ENCODE results near the gene NINL.

The NINL gene

DNA sequence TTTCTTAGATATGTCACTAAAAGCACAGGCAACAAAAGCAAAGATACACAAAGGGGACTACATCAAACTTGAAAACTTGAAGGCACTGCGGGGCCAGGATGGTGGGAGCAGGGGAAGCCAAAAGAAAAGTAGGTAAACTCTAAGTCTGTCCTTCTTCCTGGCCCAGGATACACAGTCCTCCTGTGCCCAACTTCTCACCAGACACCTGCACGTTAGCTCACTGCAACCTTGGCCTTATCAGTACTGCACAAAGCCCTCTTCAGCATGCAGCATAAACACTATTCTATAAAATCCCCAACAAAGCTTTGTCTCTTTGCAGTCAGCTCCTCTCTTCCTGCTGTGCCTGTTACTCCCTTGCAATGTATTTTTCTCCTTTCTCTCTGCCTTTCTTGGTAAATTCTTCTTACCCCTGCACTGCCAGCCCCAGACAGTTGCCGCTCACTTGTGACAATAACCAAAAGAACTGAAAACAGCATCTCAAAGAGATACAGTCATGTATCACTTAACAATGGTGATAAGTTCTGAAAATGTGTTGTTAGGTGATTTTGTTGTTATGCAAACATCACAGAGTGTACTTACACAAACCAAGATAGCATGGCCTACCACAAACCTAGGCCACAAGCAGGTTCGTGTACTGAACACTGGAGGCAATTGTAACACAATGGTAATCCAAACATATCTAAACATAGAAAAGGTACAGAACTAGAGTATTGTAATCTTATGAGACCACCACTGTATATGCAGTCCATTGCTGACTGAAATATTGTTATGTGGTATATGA is 51.2 kb downstream of the NINL start:
- no peak for DNase-seq (ENCODE audit: low read depth, low spot score)

DNA sequence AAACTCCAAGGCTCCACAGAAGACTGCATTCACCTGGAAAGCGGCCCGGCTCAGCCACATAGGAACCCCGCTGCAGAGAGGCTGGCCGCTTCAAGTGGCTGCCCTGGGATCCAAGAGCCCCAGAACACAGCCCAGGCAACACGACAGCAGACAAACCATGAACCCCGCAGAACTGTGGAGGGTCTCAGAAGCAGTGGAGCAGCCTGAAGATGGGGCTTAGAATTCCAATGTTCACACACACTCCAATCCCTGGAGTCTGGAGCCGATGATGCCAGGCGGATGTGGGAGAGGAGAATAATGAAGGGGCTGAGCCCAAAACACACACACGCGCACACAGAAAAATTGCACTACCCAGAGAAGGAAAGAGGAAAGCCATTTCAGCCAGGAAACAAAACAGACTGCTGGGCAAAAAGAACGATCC is 52.4 kb downstream of the NINL start:
- no peak for DNase-seq (ENCODE audit: low read depth, low spot score)

DNA sequence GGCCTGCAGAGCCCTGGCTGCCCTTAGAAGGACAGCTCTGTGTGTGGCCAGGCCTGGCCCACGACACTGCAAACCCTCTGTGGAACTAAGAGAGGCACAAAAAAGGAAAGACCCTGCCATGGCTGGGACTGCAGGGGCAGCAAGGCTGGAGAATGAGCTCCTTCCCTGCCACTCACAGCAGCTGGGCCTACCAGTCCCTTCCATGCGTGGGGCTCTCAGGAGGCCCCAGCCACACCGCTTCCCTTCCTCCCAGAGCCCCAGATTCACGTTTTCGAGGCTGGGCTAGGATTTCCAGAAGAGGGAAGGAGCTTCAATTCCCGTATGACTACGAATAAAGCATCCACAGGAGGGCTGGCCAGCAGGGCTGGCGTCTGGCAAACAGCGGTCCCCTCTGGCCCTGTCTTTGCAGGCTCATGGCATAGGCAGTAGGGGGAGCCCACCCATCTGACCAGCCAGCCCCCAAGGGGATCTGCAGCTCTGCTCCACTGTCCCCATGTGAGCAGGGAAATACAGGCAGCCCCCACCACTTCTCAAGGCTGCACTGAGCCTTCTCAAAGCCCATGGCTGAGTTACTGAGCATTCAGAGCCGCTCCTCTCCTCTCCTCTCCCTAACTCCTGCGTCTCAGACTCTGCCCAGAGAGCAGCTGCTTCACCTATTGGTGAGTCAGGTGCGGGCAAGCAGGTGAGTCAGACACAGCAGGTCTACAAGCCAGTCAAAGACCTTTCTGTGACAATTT is 53.1 kb downstream of the NINL start:
- DNase-seq (ENCODE audit: low read depth, low spot score) = no peak

DNA sequence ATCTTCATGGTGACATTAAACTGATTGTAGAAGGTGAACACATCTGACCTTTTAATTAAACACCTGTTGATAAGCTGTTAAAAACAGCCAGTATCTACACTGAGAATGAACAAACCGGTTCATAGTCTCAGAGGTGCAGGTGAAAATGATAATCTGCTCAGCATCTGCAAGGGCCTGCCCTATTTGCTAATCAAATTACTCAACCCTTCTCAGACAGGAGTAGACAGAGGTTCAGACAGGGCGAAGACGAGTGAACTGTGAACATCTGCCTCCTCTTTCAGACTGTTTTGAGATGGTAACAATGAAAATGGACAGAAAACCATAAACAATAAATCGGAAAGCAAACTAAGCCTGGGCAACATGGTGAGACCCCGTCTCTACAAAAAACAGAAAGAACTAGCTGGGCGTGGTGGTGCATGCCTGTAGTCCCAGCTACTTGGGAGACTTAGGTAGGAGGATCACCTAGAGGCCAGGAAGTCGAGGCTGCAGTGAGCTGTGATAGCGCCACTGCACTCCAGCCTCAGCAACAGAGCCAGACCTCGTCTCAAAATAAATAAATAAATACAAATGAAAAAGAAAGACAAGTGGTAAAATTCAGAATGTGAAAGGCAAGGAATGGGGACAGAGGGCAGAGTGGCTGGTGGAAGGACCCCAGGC is 55.9 kb downstream of the NINL start:
- no peak for DNase-seq (ENCODE audit: low read depth, low spot score)

DNA sequence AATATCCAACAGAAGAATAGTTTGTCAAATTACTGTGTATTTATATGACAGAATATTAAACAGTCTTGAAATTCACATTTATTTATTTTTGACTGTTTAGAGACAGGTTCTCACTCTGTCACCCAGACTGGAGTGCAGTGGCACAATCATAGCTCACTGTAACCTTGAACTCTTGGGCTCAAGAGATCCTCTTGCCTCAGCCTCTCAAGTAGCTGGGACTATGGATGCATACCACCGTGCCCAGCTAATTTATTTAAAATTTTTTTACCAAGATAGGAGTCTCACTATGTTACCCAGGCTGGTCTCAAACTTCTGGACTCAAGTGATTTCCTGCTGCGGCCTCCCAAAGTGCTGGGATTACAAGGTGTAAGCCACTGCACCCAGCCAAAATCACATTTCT is 57.4 kb downstream of the NINL start:
- no peak for DNase-seq (ENCODE audit: low read depth, low spot score)

DNA sequence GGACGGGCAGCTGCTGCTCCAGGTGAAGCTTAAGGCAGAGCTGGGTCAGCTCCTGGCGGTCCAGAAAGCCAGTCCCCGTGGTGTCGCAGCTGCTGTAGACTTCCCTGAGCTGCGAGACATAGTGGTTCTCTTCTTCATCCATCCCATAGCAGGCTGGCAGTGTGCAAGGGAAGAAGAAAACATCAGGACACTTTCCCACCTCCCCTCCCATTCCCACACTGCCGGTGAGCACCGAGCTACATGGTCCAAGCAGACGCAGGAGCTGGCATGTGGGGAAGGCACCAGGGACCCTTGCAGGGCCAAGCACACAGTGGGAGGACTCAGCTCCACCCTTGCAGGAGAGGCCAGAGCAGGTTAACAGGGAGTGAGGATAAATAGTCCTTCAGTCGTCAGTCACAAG is 58.9 kb downstream of the NINL start:
- DNase-seq (ENCODE audit: low read depth, low spot score) = no peak

DNA sequence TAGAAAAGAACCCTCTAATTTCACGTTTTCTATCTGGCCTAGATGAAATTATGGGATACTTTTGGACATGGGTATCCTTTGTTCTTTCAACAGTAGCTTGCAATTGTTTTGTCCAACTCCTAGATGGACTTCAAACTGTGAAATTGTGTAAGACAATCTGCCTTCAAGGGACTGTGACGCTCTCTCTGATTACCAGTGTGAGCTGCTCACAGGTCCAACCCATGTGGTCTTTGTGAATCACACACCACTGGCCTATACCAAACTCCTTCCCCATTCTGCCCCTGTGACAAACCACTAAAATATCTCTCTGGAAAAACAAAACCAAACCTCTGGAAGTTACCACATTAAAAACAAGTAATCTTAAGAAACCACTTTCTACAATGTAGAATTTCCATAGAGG is 59.5 kb downstream of the NINL start:
- DNase-seq (ENCODE audit: low read depth, low spot score) = no peak

DNA sequence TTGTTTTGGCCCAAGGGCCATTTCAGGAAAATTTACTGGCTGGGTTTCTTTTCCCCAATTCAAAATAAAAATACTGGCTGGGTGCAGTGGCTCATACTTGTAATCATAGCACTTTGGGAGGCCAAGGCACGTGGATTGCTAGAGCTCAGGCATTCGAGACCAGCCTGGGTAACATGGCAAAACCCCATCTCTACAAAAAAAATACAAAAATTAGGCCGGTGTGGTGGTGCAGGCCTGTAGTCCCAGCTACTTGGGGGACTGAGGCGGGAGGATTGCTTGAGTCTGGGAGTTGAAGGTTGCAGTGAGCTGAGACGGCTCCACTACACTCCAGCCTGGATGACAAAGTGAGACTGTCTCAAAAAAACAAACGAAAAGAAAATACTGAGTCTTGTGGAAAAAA is 60.0 kb downstream of the NINL start:
- DNase-seq (ENCODE audit: low read depth, low spot score) = no peak

DNA sequence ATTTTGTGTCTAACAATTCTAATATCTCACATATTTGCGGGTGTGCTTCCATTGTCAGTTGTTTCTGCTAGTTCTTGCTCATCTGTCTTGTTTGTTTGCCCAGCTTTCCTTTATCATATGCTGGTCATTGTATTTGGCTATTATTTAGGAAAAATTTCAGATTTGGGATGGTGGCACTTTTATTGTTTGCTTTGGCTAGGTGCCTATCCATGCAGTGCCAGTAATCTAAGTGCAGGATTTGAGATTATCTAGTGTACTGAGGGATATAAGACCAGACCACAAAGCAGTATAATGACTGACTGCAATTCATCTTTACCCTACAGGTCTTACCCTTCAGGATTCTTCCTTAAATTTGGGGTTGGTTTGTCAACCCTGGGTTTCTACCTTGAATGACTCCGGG is 63.9 kb downstream of the NINL start:
- DNase-seq (ENCODE audit: low read depth, low spot score) = no peak

DNA sequence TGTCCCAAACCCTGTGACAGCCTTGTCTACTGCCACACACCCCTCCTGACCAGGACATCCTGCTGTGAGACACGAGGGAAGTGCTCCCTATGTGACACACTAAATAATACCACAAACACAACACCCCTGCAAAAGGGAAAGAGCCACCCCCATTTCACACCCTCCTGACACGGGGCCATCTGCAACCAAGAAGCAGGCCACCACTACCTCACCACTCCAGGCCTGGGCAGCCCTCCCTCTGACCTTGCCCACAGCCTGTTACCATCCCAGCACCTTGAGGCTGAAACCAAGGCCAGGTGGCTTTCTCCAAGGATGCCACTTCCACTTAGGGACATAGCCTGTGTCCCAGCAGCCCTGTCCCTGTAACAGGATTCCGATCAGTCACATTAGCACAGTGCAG is 68.2 kb downstream of the NINL start:
- no peak for DNase-seq (ENCODE audit: low read depth, low spot score)

DNA sequence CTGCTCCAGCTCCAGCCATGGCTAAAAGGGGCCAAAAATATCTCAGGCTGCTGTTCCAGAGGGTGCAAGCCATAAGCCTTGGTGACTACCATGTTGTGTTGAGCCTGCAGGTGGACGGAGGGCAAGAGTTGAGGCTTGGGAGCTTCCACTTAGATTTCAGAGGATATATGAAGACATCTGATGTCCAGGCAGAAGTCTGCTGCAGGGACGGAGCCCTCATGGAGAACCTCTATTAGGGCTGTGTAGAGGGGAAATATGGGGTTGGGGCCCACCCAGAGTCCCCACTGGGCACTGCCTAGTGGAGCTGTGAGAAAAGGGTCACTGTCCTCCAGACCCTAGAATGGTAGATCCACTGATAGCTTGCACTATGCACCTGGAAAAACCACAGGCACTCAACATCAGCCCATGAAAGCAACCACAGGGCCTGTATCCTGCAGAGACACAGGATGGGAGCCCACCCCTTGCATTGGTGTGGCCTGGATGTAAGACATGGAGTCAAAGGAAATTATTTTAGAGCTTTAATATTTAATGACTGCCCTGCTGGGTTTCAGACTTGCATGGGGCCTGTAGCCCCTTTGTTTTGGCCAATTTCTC is 70.5 kb downstream of the NINL start:
- DNase-seq (ENCODE audit: low read depth, low spot score) = no peak

DNA sequence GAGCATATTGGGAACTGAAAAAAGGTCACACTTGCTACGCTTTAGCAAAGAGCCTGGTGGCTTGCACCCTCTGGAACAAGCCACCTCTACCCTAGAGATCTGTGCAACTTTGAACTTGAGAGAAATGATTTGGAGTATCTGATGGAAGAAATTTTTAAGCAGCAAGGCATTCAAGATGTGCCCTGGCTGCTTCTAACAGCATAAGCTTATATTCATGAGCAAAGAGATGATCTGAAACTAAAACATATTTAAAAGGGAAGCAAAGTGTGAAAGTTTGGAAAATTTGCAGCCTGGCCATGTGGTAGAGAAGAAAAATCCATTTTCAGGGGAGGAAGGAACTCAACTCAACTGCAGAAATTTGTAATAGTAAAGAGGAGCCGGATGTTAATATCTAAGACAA is 71.1 kb downstream of the NINL start:
- no peak for DNase-seq (ENCODE audit: low read depth, low spot score)

DNA sequence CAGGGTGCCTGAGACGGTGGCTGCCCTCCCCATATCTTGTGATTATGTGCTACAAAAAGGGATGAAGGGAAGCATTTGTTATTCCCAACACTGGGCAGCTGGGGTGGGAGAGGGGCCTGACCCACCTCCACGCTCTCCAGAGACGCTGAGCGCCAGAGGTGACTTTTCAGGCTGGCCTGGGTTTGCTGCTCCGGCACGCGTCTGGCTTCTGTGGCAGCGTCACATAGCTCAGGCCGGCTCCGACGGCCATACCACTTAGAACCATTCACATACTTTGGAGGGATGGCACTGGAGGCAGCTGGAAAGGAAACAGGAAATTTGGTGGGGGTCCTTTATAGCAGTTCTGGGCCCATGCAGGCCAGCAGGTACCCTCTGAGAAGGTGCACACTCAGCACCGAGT is 72.6 kb downstream of the NINL start:
- DNase-seq (ENCODE audit: low read depth, low spot score) = no peak

DNA sequence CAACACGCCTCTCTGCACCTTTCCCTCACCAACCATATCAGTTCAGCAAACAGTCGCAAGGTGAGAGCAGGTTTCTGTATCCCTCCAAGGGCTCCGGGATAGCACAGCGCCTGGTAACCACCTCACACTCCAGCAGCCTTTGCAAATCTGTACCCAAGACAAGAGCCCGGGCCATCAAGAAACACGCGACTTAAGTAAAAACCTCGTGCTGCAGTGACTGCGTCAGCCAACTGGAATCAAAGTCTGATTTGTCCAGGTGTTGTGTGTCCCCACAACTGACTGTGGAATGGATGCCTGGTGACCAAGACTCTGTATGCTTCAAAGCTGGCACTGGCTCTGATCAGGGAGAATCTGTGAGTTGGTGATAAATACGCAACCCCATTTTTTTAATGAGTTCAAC is 74.1 kb downstream of the NINL start:
- DNase-seq (ENCODE audit: low read depth, low spot score) = no peak

DNA sequence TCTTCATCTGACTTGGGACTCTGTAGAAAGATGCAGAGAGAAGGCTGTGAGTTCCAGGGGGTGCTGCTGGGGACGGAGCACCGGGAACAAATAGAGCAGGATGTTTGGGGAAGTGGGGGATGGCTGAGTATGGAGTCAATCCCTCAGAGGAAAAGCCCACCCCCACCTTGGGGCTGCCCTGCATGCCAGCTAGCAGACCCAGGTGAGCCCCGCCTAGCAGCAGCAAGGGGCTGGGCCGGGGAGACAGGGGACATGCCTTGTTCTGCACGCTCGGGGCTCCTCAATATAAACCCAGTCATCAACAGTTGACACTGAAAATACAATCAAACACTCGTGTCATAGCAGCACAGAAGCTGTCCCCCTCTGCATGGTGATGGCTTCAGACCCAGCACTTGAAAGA is 74.6 kb downstream of the NINL start:
- DNase-seq (ENCODE audit: low read depth, low spot score) = no peak

DNA sequence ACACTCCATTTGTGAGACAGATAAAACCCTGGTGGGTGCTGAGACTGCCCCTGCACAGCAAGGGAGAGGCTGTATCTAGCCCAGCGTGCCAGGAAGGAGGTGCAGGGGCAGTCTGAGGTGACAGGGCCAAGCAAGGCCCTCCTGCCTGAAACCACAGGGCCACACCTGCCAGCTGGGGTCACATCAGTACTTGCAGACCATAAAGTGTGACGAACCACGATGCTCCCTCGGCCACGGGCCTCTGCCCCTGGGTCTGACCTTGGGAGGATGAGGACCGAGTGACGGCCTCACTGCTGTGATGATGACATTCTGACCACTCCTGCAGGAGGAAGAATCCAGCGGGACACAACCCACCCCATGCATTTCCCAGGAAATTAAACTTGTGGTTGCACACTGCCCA is 75.1 kb downstream of the NINL start:
- no peak for DNase-seq (ENCODE audit: low read depth, low spot score)

DNA sequence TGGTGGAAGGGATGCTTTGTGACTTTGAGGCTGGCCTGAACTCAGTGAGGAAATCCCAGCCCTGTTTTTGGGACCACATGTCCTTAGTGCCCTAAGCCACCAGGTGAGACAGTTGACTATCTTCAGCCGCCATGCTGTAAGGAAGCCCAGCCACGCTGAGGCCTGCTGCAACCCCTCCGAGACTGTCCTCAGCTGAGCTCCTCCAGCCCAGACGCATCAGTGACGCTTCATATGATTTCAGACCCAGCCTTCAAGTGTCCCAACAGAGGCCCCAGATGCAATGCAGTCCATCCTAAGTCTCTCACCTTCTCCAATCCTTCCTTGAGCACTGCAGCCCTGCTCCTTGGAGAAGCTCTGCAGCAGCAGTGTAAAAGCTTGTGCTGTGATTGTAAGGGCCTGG is 76.2 kb downstream of the NINL start:
- no peak for DNase-seq (ENCODE audit: low read depth, low spot score)

DNA sequence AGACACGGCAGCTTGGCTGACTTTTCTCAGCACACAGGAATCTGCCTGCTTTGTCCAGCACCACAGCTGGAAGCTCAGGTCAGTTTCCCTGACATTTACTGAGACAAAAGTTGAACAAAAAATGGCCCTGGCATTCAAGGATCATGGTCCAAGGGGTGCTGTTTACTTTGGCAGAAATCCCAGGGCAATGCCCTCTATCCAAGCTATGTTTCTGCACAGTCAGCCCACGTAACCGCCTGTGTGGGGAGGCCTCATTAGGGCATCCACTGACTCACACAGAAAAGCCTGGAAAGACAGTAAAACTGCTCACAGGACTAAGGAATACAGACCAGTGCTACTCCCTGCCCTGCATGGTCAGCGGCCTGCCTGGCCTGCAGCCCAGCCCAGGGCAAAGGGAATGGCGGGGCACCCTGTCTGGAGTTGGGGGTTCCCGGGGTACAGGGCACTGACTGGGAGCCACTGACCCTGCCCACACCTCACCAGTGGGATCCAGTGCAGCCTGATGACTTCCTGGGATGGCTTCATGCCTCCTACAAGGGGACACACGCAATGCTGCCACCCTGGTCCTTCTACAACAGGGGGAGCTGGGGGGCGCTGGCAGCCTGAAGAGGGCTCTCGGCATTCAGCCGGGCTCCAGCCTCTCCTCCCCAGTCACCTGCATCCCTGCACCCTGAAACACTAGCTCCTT is 77.1 kb downstream of the NINL start:
- no peak for DNase-seq (ENCODE audit: low read depth, low spot score)

DNA sequence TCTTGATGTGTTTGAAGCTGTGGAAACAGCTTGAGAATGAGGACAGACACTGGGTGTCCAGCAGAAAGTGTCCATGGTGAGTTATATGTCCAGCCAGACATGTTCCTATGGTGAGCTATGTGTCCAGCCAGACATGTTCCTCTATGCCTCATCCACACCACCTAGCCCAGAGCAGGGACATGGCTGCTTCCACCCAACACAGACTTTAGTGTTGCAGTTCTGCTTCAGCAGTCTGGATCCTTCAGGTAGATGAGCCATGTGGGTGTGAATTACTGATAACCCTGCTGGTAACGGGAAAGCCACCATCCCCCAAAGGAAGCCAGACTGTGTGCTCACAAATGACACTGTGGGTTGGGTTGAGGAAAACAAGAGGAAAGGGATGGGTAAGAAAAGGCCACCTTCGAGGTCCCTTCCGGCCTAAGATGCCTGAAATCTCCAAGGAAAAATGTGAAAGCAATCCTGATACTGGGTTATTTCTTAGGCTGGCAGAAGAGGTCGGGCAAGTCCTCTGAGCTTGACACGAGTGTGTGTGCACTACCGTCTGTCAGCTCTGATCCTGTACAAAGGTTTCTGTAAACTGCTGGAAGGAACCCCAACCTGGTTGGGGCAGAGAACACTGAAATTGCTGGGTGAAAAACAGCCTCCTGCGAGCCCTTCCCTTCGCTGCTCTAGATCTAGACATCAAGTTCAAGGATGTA is 77.8 kb downstream of the NINL start:
- no peak for DNase-seq (ENCODE audit: low read depth, low spot score)

DNA sequence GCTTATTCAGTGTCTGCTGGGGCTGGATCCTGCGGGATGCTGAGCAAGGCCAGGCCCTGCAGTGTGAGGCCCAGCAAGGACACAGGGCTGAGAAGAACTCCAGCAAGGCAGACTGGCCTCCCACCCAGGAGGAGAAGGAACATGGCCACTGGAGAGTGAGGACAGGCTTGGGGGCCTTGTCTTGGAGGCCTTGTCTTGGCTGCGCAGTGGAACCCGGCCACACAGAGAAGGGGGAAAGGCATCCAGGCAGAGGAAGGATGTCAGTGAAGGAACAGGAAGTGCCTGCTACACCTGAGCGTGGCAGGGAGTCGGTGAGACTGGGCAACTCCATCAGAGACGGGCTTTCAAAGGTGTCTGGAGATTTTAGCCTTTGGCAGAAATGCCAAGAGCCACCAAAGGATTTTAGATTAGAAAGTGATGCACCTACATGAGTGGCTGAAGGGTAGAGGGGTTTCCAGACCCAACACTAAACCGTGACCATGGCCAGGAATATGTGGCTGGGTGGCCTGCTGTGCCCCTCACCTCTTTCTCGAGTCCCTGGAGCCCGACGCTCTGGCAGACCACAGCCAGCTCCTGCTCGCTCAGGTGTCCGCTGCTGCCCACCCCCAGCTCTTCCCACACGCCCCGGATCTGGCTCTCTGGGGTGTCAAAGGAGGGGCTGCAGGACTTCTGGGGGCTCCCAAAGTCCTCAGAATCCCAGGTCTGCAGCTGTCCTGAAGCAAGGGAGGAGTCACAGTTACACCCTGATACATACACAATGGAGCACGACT is 80.8 kb downstream of the NINL start:
- no peak for DNase-seq (ENCODE audit: low read depth, low spot score)

DNA sequence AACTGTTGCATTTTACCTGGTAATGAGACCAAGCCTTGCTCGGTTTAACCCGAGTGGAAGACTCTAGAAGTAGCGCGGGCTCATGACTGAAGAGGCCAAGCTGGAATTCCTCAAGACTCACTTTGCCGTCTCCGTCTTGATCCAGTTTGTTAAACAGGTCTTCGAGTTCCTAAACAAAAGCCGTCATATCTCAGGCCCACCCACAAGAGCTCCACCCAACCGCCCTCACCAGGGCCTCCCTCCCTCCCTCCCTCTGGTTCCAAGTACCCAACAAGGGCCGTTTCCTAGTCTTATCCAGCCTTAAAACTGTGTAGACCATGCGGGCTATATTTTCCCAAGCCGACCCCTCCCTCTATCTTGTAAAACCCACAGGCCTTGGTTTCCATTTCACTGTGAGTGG is 81.4 kb downstream of the NINL start:
- DNase-seq (ENCODE audit: low read depth, low spot score) = no peak
